Neutrophil (primary cell): ENCODE data around the gene FRRS1.

Experiments
- H3K27ac ChIP-seq: fragments of 200-600 bp; sonication (generic); 2 replicates; pipeline ENCODE4 v1.5.1; 2016; ENCODE audit warnings: mild to moderate bottlenecking, moderate library complexity
- H3K27me3 ChIP-seq: fragments of 200-600 bp; sonication (generic); 2 replicates; pipeline ENCODE4 v1.6.0; 2016; ENCODE audit warnings: mild to moderate bottlenecking
- H3K36me3 ChIP-seq: fragments of 200-600 bp; sonication (generic); 2 replicates; pipeline ENCODE4 v1.5.1; 2017
- H3K4me1 ChIP-seq, 2 experiments: fragments of 200-600 bp in 1 of 2; sonication (generic) in 1 of 2; 1 replicate in 1 of 2; 2 replicates in 1 of 2; pipeline versions ENCODE4 v1.5.1 to v1.6.1; 2013 to 2016; ENCODE audit warnings: low read depth in 1 of 2, low read length in 1 of 2, mild to moderate bottlenecking in 1 of 2, moderate library complexity in 1 of 2; ENCODE audit not compliant: control insufficient read depth in 1 of 2, insufficient read depth in 1 of 2
- H3K4me3 ChIP-seq, 2 experiments: fragments of 200-600 bp in 1 of 2; sonication (generic) in 1 of 2; 1 replicate in 1 of 2; 2 replicates in 1 of 2; pipeline ENCODE4 v1.5.1; 2013 to 2016; ENCODE audit warnings: low read depth in 1 of 2, low read length in 1 of 2, mild to moderate bottlenecking in 1 of 2, moderate library complexity in 1 of 2
- H3K9me3 ChIP-seq: fragments of 200-600 bp; sonication (generic); 2 replicates; pipeline ENCODE4 v1.5.1; 2016
- TF ChIP-seq, protein P1 (sequence below): fragments of 200-600 bp; sonication (generic); IDR thresholded peaks from 2 replicates; pipeline ENCODE4 v1.5.1; 2016; ENCODE audit warnings: antibody characterized with exemption

The FRRS1 gene

GRCh38 chr1:99685516-99686180, 80.8 kb downstream of the FRRS1 start:
- TF ChIP-seq, protein P1, sequence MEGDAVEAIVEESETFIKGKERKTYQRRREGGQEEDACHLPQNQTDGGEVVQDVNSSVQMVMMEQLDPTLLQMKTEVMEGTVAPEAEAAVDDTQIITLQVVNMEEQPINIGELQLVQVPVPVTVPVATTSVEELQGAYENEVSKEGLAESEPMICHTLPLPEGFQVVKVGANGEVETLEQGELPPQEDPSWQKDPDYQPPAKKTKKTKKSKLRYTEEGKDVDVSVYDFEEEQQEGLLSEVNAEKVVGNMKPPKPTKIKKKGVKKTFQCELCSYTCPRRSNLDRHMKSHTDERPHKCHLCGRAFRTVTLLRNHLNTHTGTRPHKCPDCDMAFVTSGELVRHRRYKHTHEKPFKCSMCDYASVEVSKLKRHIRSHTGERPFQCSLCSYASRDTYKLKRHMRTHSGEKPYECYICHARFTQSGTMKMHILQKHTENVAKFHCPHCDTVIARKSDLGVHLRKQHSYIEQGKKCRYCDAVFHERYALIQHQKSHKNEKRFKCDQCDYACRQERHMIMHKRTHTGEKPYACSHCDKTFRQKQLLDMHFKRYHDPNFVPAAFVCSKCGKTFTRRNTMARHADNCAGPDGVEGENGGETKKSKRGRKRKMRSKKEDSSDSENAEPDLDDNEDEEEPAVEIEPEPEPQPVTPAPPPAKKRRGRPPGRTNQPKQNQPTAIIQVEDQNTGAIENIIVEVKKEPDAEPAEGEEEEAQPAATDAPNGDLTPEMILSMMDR, result no peak
- peaks cover 3% of the 10 kb centered on the region for H3K27me3 ChIP-seq
- H3K4me1 ChIP-seq, result no peaks in the 10 kb centered on the region
- no peak overlapping the region for H3K4me3 ChIP-seq
- no peak overlapping the region for H3K27ac ChIP-seq
- H3K36me3 ChIP-seq, result no peaks in the 10 kb centered on the region
- no peaks in the 10 kb centered on the region for H3K9me3 ChIP-seq

GRCh38 chr1:99682291-99682751, 84.1 kb downstream of the FRRS1 start:
- TF ChIP-seq, protein P1, result no peak
- H3K27me3 ChIP-seq, result peaks cover 3% of the 10 kb centered on the region
- no peaks in the 10 kb centered on the region for H3K4me1 ChIP-seq
- H3K4me3 ChIP-seq, result no peak overlapping the region
- H3K9me3 ChIP-seq, result no peaks in the 10 kb centered on the region
- H3K27ac ChIP-seq, result no peak overlapping the region
- H3K36me3 ChIP-seq, result no peaks in the 10 kb centered on the region

DNA sequence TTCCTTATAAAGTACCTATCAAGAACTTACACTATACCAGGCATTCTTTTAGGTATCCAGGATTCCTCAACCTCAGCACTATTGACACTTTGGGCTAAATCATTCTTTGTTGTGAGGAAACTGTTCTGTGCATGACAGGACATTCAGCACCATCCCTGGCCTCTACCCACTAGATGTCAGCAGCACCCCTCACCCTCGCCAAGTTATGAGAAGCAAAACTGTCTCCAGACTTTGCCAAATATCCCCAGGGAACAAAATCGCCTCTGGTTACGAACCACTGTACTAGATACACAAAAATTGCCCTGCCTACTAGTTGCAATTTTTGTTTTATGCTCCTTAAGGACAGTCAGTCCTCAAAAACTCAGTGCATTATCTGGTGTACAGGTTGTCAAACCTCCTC, 84.9 kb downstream of the FRRS1 start:
- no peak overlapping the region for H3K4me3 ChIP-seq
- no peaks in the 10 kb centered on the region for H3K9me3 ChIP-seq
- TF ChIP-seq, protein P1, result no peak
- H3K4me1 ChIP-seq, result no peaks in the 10 kb centered on the region
- H3K27me3 ChIP-seq, result peaks cover 3% of the 10 kb centered on the region
- H3K27ac ChIP-seq, result no peak overlapping the region
- H3K36me3 ChIP-seq, result no peaks in the 10 kb centered on the region

- Histone ChIP-seq H3K9me3 (no peaks in the 10 kb centered on the region), H3K27me3 (peaks cover 3% of the 10 kb centered on the region), H3K36me3 (no peaks in the 10 kb centered on the region), H3K27ac (no peak overlapping the region), H3K4me3 (no peak overlapping the region), H3K4me1 (no peaks in the 10 kb centered on the region)
- TF ChIP-seq, protein P1, result no peak
These were observed 86.2 kb downstream of the FRRS1 start for GRCh38 chr1:99680270-99680669.

DNA sequence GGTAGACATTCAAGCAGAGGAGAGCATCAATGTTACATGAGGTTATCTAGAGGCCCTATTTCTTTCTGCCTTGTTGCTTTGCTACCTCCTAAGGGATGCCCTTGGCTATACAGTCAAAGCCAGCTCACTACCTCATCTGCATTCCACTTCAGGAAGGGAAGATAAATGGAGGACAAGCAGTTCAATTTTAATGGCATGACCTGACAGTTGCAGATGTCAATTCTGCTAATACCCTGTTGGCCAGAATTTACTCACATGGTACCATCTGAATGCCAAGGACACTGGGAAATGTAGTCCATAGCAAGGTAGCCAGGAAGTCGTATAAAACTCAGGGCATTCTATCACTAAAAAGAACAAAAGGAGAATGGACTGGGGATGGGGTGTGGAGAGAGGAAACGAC, 89.0 kb downstream of the FRRS1 start:
- TF ChIP-seq, protein P1, result no peak
- no peak overlapping the region for H3K4me3 ChIP-seq
- no peak overlapping the region for H3K27ac ChIP-seq
- no peaks in the 10 kb centered on the region for H3K9me3 ChIP-seq
- peaks cover 3% of the 10 kb centered on the region for H3K27me3 ChIP-seq
- H3K36me3 ChIP-seq, result no peaks in the 10 kb centered on the region
- no peaks in the 10 kb centered on the region for H3K4me1 ChIP-seq
